ENCODE data around the gene KRT78.

DNA sequence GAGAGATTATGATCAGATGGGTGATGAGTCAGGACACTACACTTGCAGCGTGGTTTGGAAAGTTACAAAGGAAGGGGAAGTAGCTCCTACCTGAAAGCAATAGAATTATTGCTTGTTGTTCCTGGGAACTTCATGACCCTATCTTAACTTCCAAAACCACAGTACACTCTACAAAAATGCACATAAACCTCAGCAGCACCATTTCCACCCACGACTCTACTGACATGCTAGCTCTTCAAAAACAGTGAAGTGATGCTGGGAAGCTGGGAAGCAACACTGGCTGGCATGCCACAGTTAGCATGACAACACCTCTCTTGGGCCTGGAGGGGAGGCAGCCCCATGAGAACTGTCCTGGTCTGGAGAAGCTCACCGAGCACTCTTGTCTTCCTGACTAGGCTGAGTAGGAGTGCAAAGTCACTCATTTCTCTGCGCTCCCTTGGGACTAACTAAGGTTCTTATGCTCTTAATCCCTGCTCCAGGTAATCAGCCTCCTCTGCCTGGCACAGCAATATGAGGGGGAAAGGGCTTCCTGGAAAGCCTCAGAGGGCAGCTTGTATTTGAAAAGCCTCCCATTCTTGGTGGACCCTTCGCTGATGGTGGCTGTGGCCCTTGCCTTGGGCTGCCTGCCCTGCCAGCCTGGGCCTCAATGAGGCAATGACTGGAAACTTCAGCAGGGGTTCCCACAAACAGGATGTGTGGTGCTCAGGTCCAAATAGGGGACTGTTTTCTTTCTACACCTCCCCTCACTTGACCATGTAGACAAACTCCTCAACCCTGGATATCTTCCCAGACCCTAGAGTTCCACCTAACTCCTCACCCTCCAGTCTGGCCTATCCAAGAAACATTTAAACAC lies 54.1 kb downstream of the KRT78 start:
- TF ChIP-seq, protein P1, sequence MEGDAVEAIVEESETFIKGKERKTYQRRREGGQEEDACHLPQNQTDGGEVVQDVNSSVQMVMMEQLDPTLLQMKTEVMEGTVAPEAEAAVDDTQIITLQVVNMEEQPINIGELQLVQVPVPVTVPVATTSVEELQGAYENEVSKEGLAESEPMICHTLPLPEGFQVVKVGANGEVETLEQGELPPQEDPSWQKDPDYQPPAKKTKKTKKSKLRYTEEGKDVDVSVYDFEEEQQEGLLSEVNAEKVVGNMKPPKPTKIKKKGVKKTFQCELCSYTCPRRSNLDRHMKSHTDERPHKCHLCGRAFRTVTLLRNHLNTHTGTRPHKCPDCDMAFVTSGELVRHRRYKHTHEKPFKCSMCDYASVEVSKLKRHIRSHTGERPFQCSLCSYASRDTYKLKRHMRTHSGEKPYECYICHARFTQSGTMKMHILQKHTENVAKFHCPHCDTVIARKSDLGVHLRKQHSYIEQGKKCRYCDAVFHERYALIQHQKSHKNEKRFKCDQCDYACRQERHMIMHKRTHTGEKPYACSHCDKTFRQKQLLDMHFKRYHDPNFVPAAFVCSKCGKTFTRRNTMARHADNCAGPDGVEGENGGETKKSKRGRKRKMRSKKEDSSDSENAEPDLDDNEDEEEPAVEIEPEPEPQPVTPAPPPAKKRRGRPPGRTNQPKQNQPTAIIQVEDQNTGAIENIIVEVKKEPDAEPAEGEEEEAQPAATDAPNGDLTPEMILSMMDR (conservative IDR thresholded peaks at IDR 0.05; ENCODE audit: low read depth, low read length), result no peak
- TF ChIP-seq EZH2phosphoT487 (IDR thresholded peaks at IDR 0.05; ENCODE audit: borderline replicate concordance, low read length), result no peak
